ENCODE data around the gene GBP1.

GRCh38 chr1:89042491-89042890, 22.5 kb downstream of the GBP1 start:
- no peak for TF ChIP-seq POLR2AphosphoS5 (IDR thresholded peaks at IDR 0.05; ENCODE audit: borderline replicate concordance, low read depth, low read length)
- TF ChIP-seq FOXP2 (optimal IDR thresholded peaks at IDR 0.05; ENCODE audit: control extremely low read depth, extremely low read length, insufficient read depth), result no peak

All from SK-N-MC (cell line).